Activated CD8-positive, alpha-beta memory T cell treated with anti-CD3 and anti-CD28 coated beads for 1 hour (primary cell): ENCODE measurements around the gene IPP.
"Not testable (repeated sequence)": the region's sequence is repeated elsewhere in the genome, so short reads cannot be mapped to it uniquely, and the experiment has no call there.

ENCODE experiments used
- DNase-seq, 2 donors: peaks; one replicate each; pipeline ENCODE4 v3.0.0-alpha.2; 2020; ENCODE audit warnings: low read depth in 1 of 2; ENCODE audit errors: extremely low read depth in 1 of 2

IPP gene

GRCh38 chr1:45746922-45747321 lies 3.5 kb downstream of the IPP start:
- DNase-seq = no peak

DNA sequence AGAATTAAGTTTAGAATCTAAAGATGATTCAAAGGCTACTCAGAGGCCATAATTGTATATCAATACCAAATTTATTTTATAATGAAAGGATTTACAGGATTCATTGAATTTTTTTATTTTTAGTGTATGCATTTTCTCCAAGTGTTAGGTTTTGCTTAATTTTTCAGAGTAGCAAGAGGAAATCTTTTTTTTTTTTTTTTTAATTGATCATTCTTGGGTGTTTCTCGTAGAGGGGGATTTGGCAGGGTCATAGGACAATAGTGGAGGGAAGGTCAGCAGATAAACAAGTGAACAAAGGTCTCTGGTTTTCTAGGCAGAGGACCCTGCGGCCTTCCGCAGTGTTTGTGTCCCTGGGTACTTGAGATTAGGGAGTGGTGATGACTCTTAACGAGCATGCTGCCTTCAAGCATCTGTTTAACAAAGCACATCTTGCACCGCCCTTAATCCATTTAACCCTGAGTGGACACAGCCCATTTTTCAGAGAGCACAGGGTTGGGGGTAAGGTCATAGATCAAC lies 10.8 kb downstream of the IPP start:
- not testable (repeated sequence) for DNase-seq

DNA sequence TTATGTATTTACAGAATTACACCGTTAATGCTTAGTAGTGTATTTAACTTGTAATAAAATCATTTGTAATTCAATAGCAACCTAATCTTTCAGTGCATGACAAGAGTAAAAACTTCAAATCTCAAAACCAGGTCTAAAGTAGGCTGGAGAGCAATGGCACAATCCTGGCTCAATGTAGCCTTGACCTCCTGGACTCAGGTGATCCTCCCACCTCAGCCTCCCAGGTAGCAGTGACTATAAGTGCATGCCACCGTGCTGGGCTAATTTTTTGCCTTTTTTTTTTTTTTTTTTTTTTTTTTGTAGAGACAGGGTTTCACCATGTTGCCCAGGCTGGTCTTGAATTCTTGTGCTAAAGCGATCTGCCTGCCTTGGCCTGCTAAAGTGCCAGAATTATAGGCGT lies 11.3 kb downstream of the IPP start:
- no peak for DNase-seq

DNA sequence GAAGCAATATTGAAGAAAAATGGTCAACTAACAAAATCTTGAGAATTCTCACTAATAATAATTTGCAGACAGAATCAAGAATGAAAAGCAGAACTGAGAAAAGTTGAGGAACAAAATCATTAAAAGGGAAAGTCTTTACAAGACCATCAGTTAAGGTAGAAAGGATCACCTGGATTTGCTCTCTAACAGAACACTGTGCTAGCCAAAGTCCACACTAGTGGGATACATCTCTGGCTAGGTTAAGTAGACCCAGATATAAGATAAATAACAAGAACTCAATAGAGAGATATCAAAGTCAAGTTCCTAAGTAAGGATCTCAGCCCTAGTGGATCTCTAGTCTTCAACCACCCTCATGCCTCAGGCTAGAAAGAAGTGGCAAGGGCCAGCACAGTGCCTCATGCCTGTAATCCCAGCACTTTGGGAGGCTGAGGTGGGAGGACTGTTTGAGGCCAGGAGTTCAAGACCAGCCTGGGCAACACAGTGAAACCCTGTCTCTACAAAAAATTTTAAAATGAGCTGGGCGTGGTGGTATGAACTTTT lies 19.6 kb downstream of the IPP start:
- no peak for DNase-seq

- DNase-seq = no peak
Observed at GRCh38 chr1:45730075-45730779, 20.2 kb downstream of the IPP start.

DNA sequence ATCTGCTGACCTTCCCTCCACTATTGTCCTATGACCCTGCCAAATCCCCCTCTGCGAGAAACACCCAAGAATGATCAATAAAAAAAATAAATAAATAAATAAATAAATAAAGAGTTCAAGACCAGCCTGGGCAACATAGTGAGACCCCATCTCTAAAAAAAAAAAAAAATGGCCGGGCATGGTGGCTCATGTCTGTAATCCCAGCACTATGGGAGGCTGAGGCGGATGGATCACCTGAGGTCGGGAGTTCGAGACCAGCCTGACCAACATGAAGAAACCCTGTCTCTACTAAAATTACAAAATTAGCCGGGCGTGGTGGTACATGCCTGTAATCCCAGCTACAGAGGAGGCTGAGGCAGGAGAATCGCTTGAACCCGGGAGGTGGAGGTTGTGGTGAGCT lies 24.4 kb downstream of the IPP start:
- not testable (repeated sequence) for DNase-seq

GRCh38 chr1:45723248-45723930 lies 27.1 kb downstream of the IPP start:
- DNase-seq = no peak

DNA sequence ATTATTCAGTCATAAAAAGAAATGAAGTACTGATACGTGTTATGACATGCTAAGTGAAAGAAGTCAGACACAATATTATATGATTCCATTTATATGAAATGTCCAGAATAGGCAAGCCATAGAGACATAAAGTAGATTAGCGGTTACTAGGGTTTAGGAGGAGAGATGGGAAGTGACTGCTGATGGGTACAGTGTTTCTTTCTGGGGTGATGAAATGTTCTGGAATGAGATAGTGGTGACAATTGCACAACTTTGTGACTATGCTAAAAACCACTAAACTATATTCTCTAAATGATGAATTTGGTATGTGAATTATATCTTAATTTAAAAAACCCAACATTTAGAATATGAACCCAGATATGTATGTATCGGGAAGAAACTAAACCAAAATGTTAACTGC lies 27.6 kb downstream of the IPP start:
- DNase-seq = no peak

- DNase-seq = no peak
Observed at GRCh38 chr1:45721207-45721606, 29.2 kb downstream of the IPP start.

GRCh38 chr1:45718289-45718688 lies 32.2 kb downstream of the IPP start:
- DNase-seq = no peak

GRCh38 chr1:45717386-45717785 lies 33.1 kb downstream of the IPP start:
- DNase-seq = not testable (repeated sequence)

GRCh38 chr1:45716700-45717099 lies 33.8 kb downstream of the IPP start:
- no peak for DNase-seq

DNA sequence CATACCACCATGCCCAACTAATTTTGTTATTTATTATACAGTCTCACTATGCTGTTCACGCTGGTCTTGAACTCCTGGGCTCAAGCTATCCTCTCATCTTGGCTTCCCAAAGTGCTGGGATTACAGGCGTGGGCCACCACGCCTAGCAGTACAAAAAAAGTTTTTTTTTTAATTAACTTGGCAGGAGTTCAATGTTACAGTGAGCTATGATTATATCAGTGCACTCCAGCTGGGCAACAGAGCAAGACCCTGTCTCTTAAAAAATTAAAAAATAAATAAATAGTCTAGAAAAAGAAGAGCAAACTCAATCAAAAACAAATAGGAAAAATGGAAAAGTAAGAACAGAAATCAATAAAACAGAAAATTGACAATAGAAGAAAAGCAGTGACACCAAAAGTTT lies 36.7 kb downstream of the IPP start:
- DNase-seq = no peak

DNA sequence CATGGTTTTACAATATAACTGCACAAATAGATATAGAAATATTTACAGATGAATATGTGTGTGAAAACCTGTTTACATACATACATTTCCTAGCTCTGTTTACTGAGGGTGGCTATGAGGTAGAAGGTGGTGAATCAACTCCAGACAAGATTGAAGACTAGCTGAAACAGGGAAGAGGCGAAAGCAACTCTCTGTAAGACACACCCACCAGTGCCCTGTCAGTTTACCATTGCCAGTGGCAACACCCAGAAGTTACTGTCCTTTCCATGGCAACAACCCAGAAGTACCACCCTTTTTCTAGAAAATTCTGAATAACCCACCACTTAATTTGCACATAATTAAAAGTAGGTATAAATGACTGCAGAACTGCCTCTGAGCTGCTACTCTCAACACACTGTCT lies 45.8 kb downstream of the IPP start:
- DNase-seq = no peak

GRCh38 chr1:45694823-45695222 lies 55.6 kb downstream of the IPP start:
- no peak for DNase-seq

GRCh38 chr1:45693811-45694210 lies 56.6 kb downstream of the IPP start:
- not testable (repeated sequence) for DNase-seq

- peak; percentile 41 to 46 for DNase-seq
Observed at GRCh38 chr1:45687754-45688740, 62.4 kb downstream of the IPP start, which contains the start of gene TMEM69. Gene TMEM69 (plus strand): TSS chr1:45688181. CDS start chr1:45691069, 2,888 bp downstream.

- DNase-seq = peak; percentile 89 to 93
Observed at GRCh38 chr1:45687014-45687753, 63.3 kb downstream of the IPP start.

GRCh38 chr1:45686288-45687013 lies 64.0 kb downstream of the IPP start, which contains the start of gene GPBP1L1:
Gene GPBP1L1 (minus strand): TSS chr1:45686533. CDS start chr1:45659087, 27,446 bp downstream.
- DNase-seq = peak; percentile 92 to 96
